Activated CD4-positive, alpha-beta T cell treated with anti-CD3 and anti-CD28 coated beads for 24 hours (primary cell): ENCODE data around the gene PAN2.
"Not testable (repeated sequence)": the region's sequence is repeated elsewhere in the genome, so short reads cannot be mapped to it uniquely, and the experiment has no call there.

Source experiments
- DNase-seq, 2 donors: peaks; one replicate each; pipeline ENCODE4 v3.0.0-alpha.2; 2020; ENCODE audit warnings: low read depth in 2 of 2

The PAN2 gene

GRCh38 chr12:56311003-56311402 lies 22.8 kb downstream of the PAN2 start:
- DNase-seq: no peak

GRCh38 chr12:56308714-56309113 lies 25.1 kb downstream of the PAN2 start:
- DNase-seq: no peak

- no peak for DNase-seq
Measured at GRCh38 chr12:56307221-56307965, 26.4 kb downstream of the PAN2 start.

- DNase-seq: no peak
Measured at GRCh38 chr12:56304872-56305590, 28.8 kb downstream of the PAN2 start.

- DNase-seq: no peak
Measured at GRCh38 chr12:56304276-56304675, 29.5 kb downstream of the PAN2 start.

GRCh38 chr12:56300644-56301464 lies 32.9 kb downstream of the PAN2 start:
- DNase-seq: no peak

GRCh38 chr12:56299853-56300643 lies 33.8 kb downstream of the PAN2 start, which contains the start of gene CS:
Gene CS, minus strand, starts transcription at chr12:56300330. Its CDS starts 129 bp downstream, at chr12:56300201.
- peak; percentile 97 to 99 for DNase-seq

GRCh38 chr12:56299308-56299852 lies 34.4 kb downstream of the PAN2 start:
- DNase-seq: no peak

GRCh38 chr12:56298828-56299227 lies 35.0 kb downstream of the PAN2 start:
- no peak for DNase-seq

GRCh38 chr12:56297400-56297799 lies 36.4 kb downstream of the PAN2 start:
- DNase-seq: no peak

GRCh38 chr12:56296295-56296694 lies 37.5 kb downstream of the PAN2 start:
- DNase-seq: no peak

- no peak for DNase-seq
Measured at GRCh38 chr12:56293795-56294194, 40.0 kb downstream of the PAN2 start.

- no peak for DNase-seq
Measured at GRCh38 chr12:56288705-56289387, 45.0 kb downstream of the PAN2 start.

- DNase-seq: no peak
Measured at GRCh38 chr12:56286044-56286830, 47.6 kb downstream of the PAN2 start.

GRCh38 chr12:56284263-56284662 lies 49.5 kb downstream of the PAN2 start:
- DNase-seq: not testable (repeated sequence)

GRCh38 chr12:56282579-56282978 lies 51.2 kb downstream of the PAN2 start:
- no peak for DNase-seq

GRCh38 chr12:56282030-56282429 lies 51.8 kb downstream of the PAN2 start:
- no peak for DNase-seq

- DNase-seq: no peak
Measured at GRCh38 chr12:56280849-56281248, 53.0 kb downstream of the PAN2 start.

- no peak for DNase-seq
Measured at GRCh38 chr12:56278905-56279304, 54.9 kb downstream of the PAN2 start.

- DNase-seq: no peak
Measured at GRCh38 chr12:56274299-56274698, 59.5 kb downstream of the PAN2 start.
